Measurements from ENCODE around the gene TAF6. TPM values are rescaled to one million over a fixed set of nuclear protein-coding genes. Genes with fewer than 3 reads are reported as not detected.

The TAF6 gene
- total RNA-seq, 3 donors from 2014 or later: 31.6 to 62.5 (median 34.2) TPM

GRCh38 chr7:100098913-100099312 is 20.2 kb downstream of the TAF6 start:
- H3K36me3 ChIP-seq (ENCODE audit: low read depth): peaks cover 5% of the 10 kb centered on the region
- intact Hi-C loops (cut with DNase I, micrococcal nuclease): no loop called here
- no peaks in the 10 kb centered on the region for H3K9me3 ChIP-seq
- H3K4me3 ChIP-seq: no peak overlapping the region
- peaks cover 9% of the 10 kb centered on the region for H3K4me1 ChIP-seq (ENCODE audit: low read depth)
- no peak for TF ChIP-seq CTCF (IDR thresholded peaks at IDR 0.05)
- ATAC-seq: no peak
- no peak for DNase-seq

- ATAC-seq (no peak), DNase-seq (no peak)
- Histone ChIP-seq H3K36me3 (ENCODE audit: low read depth) (peaks cover 12% of the 10 kb centered on the region), H3K9me3 (no peaks in the 10 kb centered on the region), H3K4me1 (ENCODE audit: low read depth) (peaks cover 6% of the 10 kb centered on the region), H3K4me3 (no peak overlapping the region)
- intact Hi-C loops (cut with DNase I, micrococcal nuclease): no loop called here
- TF ChIP-seq CTCF (IDR thresholded peaks at IDR 0.05): no peak
These were observed 23.5 kb downstream of the TAF6 start for GRCh38 chr7:100095704-100096103.

GRCh38 chr7:100095289-100095688 is 23.9 kb downstream of the TAF6 start:
- H3K9me3 ChIP-seq: no peaks in the 10 kb centered on the region
- intact Hi-C loops (cut with DNase I, micrococcal nuclease): no loop called here
- H3K36me3 ChIP-seq (ENCODE audit: low read depth): peaks cover 12% of the 10 kb centered on the region
- peaks cover 6% of the 10 kb centered on the region for H3K4me1 ChIP-seq (ENCODE audit: low read depth)
- H3K4me3 ChIP-seq: no peak overlapping the region
- TF ChIP-seq CTCF (IDR thresholded peaks at IDR 0.05): no peak
- no peak for DNase-seq
- ATAC-seq: no peak

- Histone ChIP-seq H3K4me1 (ENCODE audit: low read depth) (no peaks in the 10 kb centered on the region), H3K9me3 (no peaks in the 10 kb centered on the region), H3K36me3 (ENCODE audit: low read depth) (peaks cover 12% of the 10 kb centered on the region), H3K4me3 (no peak overlapping the region)
- no peak for DNase-seq
- TF ChIP-seq CTCF (IDR thresholded peaks at IDR 0.05): no peak
- intact Hi-C loops (cut with DNase I, micrococcal nuclease): no loop called here
- no peak for ATAC-seq
These were observed 25.2 kb downstream of the TAF6 start for GRCh38 chr7:100093925-100094486.

GRCh38 chr7:100093498-100093897 is 25.7 kb downstream of the TAF6 start:
- intact Hi-C loops (cut with DNase I, micrococcal nuclease): no loop called here
- Histone ChIP-seq H3K4me3 (no peak overlapping the region), H3K4me1 (ENCODE audit: low read depth) (no peaks in the 10 kb centered on the region), H3K9me3 (no peaks in the 10 kb centered on the region), H3K36me3 (ENCODE audit: low read depth) (peaks cover 12% of the 10 kb centered on the region)
- no peak for TF ChIP-seq CTCF (IDR thresholded peaks at IDR 0.05)
- DNase-seq: no peak
- ATAC-seq: no peak

- ATAC-seq: no peak
- DNase-seq: no peak
- peaks cover 12% of the 10 kb centered on the region for H3K36me3 ChIP-seq (ENCODE audit: low read depth)
- intact Hi-C loops (cut with DNase I, micrococcal nuclease): no loop called here
- no peak for TF ChIP-seq CTCF (IDR thresholded peaks at IDR 0.05)
- no peak overlapping the region for H3K4me3 ChIP-seq
- H3K9me3 ChIP-seq: no peaks in the 10 kb centered on the region
- H3K4me1 ChIP-seq (ENCODE audit: low read depth): peaks cover 4% of the 10 kb centered on the region
These were observed 26.1 kb downstream of the TAF6 start for GRCh38 chr7:100093054-100093453.

Data from mucosa of descending colon (tissue), 3 donors.